GM10266 (cell line): Measurements from ENCODE around the gene TP63.

Experiments used
- DNase-seq: peaks from one replicate; pipeline ENCODE4 v3.0.0; 2012; ENCODE audit errors: extremely low spot score
- CTCF ChIP-seq: IDR thresholded peaks from 2 replicates; pipeline ENCODE4 v1.5.1; 2012; ENCODE audit warnings: mild to moderate bottlenecking, low read depth; ENCODE audit not compliant: control insufficient read depth, insufficient read depth; ENCODE audit errors: missing control alignments

TP63 gene

GRCh38 chr3:189848395-189849040 is 217.3 kb downstream of the TP63 start:
- no peak for TF ChIP-seq CTCF
- DNase-seq: no peak

- DNase-seq: no peak
- no peak for TF ChIP-seq CTCF
Observed at GRCh38 chr3:189849262-189849661, 218.1 kb downstream of the TP63 start.

- TF ChIP-seq CTCF: no peak
- DNase-seq: no peak
Observed at GRCh38 chr3:189851682-189852081, 220.5 kb downstream of the TP63 start.

GRCh38 chr3:189853906-189854305 is 222.7 kb downstream of the TP63 start:
- no peak for TF ChIP-seq CTCF
- DNase-seq: no peak

- no peak for TF ChIP-seq CTCF
- DNase-seq: no peak
Observed at GRCh38 chr3:189860296-189860695, 229.1 kb downstream of the TP63 start.

- no peak for TF ChIP-seq CTCF
- no peak for DNase-seq
Observed at GRCh38 chr3:189862385-189862998, 231.3 kb downstream of the TP63 start.

GRCh38 chr3:189863031-189863430 is 231.8 kb downstream of the TP63 start:
- TF ChIP-seq CTCF: no peak
- no peak for DNase-seq
